GDM1 (cell line): ENCODE measurements around the gene DNAAF5.

ENCODE experiments used
- DNase-seq: peaks from one replicate; lab custom pipeline; 2025; lab: John Stamatoyannopoulos, UW

DNAAF5 gene

DNA sequence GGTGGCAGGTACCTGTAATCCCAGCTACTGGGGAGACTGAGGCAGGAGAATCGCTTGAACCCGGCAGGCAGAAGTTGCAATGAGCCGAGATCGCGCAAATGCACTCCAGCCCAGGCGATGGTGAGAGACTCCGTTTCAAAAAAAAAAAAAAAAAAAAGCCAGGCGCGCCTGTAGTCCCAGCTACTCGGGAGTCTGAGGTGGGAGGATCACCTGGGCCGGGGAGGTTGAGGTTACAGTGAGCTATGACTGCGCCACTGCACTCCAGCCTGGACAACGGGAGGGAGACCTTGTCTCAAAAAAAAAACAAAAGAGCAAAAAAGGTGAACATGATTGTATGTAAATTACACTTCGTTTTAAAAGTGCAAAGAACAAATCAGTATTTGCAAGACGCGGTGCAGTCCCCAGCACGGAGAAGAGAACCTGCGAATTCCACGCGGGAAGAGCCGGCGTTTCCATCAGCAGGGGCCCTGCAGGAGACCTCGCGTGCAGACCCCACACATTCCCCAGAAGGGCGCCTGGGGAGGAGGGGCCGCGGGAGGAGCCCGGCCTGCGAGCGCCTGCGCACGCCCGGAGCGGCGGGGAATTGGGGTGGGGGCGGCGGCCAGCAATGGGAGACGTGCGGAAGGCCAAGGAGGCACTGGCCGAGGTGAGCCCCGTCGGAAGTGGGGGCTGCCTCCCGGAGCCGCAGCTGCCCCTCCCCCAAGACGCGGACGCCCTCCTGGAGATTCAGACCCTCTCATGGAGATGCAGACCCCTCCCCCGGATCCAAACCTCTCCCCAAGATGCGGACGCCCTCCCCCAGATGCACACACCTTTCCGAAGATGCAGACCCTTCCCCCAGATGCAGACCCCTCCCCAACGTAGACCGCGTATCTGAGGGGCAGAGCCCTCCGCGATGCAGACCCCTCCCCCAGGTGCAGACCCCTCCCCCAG lies 89.1 kb downstream of the DNAAF5 start:
- DNase-seq: no peak

GRCh38 chr7:816300-816750 lies 89.8 kb downstream of the DNAAF5 start:
- peak; percentile 95 for DNase-seq

GRCh38 chr7:816751-817671 lies 90.5 kb downstream of the DNAAF5 start:
- no peak for DNase-seq

DNA sequence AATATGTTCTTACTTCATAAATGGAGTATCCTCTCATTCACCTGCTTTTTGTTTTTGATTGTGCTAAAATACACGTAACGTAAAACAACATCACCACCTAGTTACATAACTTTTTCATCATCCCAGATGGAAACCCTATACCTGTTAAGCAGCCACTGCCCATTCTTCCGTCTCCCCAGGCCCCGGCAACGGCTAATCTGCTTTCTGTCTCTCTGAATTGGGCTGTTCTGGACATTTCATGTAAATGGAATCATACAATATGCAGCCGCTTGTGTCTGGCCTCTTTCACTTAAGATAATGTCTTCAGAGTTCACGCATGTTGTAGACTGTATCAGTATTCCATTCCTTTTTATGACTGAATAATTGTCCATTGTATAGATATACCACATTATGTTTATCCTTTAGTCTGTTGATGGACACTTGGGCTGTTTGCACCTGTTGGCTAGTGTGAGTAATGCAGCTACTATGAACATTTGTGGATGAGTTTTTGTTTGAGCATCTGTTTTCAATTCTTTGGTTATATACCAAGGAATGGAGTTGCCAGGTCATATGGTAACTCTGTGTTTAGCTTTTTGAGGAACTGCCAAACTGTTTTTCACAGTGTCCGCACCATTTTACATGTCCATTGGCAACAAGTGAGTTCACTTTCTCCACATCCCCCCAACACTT lies 91.7 kb downstream of the DNAAF5 start:
- DNase-seq: no peak

GRCh38 chr7:820341-820740 lies 93.8 kb downstream of the DNAAF5 start:
- DNase-seq: no peak

GRCh38 chr7:821688-822087 lies 95.2 kb downstream of the DNAAF5 start:
- no peak for DNase-seq

- DNase-seq: no peak
Observed at GRCh38 chr7:822692-823276, 96.3 kb downstream of the DNAAF5 start.

DNA sequence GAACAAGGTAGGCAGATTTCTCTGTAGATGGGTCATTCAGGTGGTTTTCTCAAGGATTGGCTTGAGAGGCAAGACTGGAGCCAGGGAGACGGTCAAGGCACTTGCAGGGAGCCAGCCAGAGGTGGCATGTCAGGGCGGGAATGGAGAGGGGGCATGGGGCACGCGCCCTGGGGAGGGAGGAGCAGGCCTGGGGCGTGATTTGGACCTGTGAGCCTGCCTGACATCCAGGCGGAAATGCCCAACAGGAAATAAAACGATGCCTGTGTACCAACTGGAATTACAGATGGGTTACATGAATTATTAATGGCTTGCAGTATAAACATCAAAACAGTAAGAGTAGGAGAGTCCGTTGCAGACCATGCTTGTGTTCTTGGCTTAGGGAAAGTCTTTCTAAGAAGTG lies 97.2 kb downstream of the DNAAF5 start:
- no peak for DNase-seq

DNA sequence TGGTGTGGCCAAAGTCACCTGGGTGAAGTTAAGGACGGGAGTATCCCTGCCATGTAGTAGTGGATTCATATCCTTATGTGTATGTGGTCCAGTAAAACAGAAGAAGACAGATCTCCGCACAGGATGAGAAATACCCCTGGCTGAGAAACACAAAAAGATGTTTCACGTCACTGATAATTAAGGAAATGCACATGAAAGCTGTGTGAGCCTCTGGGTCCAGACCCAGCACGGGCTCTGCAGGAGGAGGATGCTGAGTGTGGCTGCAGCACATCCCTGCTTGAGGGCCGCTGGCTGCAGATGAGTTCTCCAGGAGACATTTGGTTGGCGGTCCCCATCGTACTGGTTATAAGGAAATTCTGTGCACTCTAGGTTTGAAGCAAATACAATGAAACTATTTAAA lies 97.6 kb downstream of the DNAAF5 start:
- DNase-seq: no peak

- DNase-seq: no peak
Observed at GRCh38 chr7:824664-825063, 98.2 kb downstream of the DNAAF5 start.

GRCh38 chr7:825386-825785 lies 98.9 kb downstream of the DNAAF5 start:
- DNase-seq: no peak

DNA sequence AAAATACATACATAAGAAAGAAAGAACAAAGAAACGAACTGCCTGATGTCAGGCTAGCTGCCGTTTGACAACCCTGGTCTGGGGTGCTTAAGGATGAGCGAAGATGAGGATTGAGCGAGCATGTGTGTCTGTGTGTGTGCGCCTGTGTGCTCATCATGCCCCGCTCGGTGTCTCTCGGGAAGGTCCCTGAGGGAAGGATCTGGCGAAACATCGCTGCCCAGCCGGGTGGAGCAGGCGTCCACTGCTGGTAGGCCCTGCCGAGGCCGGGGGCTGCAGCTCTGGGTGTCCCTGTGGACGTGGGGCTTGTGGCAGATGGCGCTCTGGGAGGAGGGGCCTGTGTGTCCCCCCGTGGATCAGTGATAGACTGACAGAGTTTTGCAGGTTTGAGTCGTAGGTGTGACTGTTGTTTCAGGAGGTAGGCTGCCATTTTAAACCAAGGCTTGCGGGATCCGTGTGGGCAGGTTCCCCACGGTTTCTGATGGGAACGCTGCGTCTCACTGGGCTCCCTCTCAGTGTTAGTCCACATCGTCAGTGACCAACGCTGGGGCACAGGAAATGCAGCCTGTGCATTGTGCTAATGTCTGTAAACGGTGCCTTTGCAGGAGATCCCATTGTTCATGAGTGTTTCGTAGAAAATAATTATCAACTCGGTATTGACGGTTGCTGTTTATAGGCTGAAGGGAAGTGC lies 99.9 kb downstream of the DNAAF5 start:
- no peak for DNase-seq

GRCh38 chr7:828793-829561 lies 102.5 kb downstream of the DNAAF5 start:
- DNase-seq: no peak

DNA sequence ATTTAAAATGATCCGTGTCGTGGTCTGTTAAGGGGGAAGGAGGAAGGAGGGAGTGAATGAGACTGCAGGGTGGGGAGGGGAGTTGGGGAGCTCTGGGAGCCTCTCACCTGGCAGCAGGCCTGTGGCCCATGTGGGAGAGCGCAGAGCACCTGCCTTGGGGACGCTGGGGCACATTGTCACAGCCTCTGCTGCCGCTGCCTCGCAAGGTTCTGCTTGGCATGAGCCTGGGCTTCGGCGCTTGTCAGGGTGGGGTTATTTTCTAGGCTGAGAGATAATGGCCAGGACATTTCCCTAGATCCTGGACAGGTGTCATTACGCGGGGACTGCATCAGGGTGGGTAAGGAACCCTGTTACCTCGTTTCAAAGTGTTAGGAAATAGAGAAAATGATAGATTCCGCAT lies 103.6 kb downstream of the DNAAF5 start:
- DNase-seq: no peak

DNA sequence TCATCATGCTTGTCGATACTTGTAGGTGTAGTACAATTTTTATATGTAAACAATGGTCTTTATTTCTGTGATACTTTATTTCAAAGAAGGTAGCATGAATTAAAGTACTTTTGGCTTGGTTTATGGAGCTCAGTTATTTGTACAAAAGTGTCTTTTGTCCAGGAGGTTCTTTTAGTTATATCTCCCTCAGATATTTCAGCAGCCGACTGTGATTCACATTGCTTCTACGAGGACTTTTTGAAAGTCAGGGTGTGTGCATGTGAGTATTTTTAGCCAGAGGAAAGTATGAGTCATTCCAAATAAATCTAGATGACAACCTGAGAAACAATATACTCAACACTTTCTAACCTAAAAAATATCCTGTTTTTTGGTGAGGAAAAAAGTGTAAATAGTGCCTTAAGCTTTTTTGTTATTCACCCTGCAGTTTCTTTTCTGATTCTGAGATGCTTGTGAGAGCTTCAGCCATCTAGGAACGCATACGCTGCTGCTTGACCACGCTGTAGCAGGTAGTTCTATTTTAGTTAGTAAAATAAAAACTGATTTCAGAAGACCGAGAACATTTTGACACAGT lies 105.2 kb downstream of the DNAAF5 start:
- no peak for DNase-seq

- DNase-seq: no peak
Observed at GRCh38 chr7:832167-832967, 105.9 kb downstream of the DNAAF5 start, which contains the start of gene SUN1. SUN1 (plus strand) TSS chr7:832476; CDS start chr7:832525, 49 bp downstream.

- DNase-seq: no peak
Observed at GRCh38 chr7:832968-833424, 106.5 kb downstream of the DNAAF5 start.

DNA sequence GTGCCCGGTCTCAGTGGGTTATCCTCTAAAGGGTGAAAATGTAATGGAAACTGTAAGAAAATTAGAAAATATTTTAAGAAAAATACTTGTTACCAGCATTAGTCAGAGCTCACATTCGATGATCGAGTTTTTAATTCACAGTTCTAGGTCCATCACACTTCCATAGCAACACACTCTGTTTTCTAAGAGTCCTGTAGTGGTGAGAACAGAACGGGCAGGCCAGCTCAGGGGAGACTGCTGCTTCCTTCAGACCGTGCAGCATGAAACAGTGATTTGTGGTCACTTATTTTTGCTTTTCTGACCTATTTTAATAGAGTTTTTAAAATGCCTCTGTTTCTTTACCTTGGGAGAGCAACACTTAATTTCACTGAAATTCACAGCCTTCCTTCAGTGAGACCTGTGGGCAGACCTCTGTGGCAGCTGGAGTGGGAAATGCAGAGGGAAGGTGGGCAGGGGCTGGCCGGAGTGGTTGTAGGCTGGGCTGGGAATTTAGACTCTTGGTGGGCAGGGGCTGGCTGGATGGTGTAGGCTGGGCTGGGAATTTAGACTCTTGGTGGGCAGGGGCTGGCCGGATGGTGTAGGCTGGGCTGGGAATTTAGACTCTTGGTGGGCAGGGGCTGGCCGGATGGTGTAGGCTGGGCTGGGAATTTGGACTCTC lies 107.2 kb downstream of the DNAAF5 start:
- DNase-seq: no peak
